ENCODE results near the gene NLRP12.

Gene NLRP12

DNA sequence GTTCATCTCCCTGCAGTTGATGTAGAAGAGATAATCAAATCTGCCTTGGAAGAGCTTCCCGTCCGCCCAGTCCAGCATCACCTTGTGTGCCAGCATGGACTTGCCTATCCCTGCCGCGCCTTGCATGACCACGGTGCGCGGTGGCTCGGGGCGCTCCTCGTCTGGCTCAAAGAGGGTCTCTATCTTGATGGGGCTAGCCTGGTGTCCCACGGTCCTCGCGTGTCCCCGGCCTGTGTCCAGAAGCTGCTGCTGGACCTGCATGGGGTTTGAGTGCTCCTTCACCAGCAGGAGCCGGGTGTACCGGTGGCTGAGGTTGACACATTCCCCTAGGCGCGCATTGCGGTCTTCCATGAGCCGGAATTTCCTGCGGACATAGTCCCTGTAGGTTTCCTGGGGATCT is 13.2 kb downstream of the NLRP12 start (continued):
- TF ChIP-seq, protein P1, sequence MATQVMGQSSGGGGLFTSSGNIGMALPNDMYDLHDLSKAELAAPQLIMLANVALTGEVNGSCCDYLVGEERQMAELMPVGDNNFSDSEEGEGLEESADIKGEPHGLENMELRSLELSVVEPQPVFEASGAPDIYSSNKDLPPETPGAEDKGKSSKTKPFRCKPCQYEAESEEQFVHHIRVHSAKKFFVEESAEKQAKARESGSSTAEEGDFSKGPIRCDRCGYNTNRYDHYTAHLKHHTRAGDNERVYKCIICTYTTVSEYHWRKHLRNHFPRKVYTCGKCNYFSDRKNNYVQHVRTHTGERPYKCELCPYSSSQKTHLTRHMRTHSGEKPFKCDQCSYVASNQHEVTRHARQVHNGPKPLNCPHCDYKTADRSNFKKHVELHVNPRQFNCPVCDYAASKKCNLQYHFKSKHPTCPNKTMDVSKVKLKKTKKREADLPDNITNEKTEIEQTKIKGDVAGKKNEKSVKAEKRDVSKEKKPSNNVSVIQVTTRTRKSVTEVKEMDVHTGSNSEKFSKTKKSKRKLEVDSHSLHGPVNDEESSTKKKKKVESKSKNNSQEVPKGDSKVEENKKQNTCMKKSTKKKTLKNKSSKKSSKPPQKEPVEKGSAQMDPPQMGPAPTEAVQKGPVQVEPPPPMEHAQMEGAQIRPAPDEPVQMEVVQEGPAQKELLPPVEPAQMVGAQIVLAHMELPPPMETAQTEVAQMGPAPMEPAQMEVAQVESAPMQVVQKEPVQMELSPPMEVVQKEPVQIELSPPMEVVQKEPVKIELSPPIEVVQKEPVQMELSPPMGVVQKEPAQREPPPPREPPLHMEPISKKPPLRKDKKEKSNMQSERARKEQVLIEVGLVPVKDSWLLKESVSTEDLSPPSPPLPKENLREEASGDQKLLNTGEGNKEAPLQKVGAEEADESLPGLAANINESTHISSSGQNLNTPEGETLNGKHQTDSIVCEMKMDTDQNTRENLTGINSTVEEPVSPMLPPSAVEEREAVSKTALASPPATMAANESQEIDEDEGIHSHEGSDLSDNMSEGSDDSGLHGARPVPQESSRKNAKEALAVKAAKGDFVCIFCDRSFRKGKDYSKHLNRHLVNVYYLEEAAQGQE (tag by site-specific recombination; IDR thresholded peaks at IDR 0.05): no peak
- TF ChIP-seq, protein P2, sequence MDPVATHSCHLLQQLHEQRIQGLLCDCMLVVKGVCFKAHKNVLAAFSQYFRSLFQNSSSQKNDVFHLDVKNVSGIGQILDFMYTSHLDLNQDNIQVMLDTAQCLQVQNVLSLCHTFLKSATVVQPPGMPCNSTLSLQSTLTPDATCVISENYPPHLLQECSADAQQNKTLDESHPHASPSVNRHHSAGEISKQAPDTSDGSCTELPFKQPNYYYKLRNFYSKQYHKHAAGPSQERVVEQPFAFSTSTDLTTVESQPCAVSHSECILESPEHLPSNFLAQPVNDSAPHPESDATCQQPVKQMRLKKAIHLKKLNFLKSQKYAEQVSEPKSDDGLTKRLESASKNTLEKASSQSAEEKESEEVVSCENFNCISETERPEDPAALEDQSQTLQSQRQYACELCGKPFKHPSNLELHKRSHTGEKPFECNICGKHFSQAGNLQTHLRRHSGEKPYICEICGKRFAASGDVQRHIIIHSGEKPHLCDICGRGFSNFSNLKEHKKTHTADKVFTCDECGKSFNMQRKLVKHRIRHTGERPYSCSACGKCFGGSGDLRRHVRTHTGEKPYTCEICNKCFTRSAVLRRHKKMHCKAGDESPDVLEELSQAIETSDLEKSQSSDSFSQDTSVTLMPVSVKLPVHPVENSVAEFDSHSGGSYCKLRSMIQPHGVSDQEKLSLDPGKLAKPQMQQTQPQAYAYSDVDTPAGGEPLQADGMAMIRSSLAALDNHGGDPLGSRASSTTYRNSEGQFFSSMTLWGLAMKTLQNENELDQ (tag by site-specific recombination; IDR thresholded peaks at IDR 0.05; ENCODE audit: low read depth): no peak
- TF ChIP-seq, protein P3, sequence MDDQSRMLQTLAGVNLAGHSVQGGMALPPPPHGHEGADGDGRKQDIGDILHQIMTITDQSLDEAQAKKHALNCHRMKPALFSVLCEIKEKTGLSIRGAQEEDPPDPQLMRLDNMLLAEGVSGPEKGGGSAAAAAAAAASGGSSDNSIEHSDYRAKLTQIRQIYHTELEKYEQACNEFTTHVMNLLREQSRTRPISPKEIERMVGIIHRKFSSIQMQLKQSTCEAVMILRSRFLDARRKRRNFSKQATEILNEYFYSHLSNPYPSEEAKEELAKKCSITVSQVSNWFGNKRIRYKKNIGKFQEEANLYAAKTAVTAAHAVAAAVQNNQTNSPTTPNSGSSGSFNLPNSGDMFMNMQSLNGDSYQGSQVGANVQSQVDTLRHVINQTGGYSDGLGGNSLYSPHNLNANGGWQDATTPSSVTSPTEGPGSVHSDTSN (CRISPR knock-in tag; IDR thresholded peaks at IDR 0.05): no peak
- TF ChIP-seq ZNF777 (tag by site-specific recombination; IDR thresholded peaks at IDR 0.05; ENCODE audit: borderline replicate concordance): no peak
- no peak for TF ChIP-seq ZNF544 (tag by site-specific recombination; IDR thresholded peaks at IDR 0.05)
- TF ChIP-seq GLIS1 (tag by site-specific recombination; IDR thresholded peaks at IDR 0.05): no peak

DNA sequence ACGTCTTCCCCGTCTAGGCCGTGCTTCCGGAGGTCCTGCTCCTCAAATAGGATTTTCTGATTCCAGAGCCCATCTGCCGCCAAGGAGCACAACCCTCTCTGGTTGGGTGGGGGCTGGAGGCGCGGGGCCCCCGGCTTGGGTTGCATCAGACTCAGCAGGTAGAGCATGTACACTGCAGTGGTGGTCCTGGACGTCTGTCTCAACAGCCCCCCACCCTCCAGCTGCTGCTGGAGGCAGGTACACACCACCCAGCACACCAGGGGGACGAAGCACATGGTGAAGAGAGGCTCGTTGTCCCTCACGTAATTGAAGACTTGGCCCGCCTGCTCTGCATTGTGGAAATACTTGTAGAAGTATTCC is 13.9 kb downstream of the NLRP12 start:
- Histone ChIP-seq H3K9me3 (ENCODE audit: control insufficient read depth, insufficient read depth, low read depth, low read length) (no peaks in the 10 kb centered on the region), H3K4me1 (ENCODE audit: control insufficient read depth, insufficient read depth, low read length) (no peaks in the 10 kb centered on the region), H3K4me3 (ENCODE audit: low read depth, low read length) (no peak overlapping the region), H3K36me3 (ENCODE audit: control insufficient read depth in 2 of 2, insufficient read depth in 1 of 2, low read length in 2 of 2) (no peaks in the 10 kb centered on the region), H3K27ac (ENCODE audit: extremely low read depth, low read depth, low read length) (no peak overlapping the region)
- ChIA-PET POLR2A (interaction anchor here (1.8 kb wide), 1 partner anchor 220 kb away, joined by 8 read pairs; no protein-coding TSS in a partner anchor), CTCF (interaction anchor here (0.6 to 4.7 kb wide), 15 partner anchors 16 to 398 kb away, joined by 3 to 47 read pairs (median 3); no protein-coding TSS in a partner anchor)
- TF ChIP-seq ZNF843 (tag by site-specific recombination; IDR thresholded peaks at IDR 0.05) (no peak), ZNF501 (tag by site-specific recombination; IDR thresholded peaks at IDR 0.05) (no peak), ZNF426 (tag by site-specific recombination; IDR thresholded peaks at IDR 0.05) (no peak), KLF9 (tag by site-specific recombination; IDR thresholded peaks at IDR 0.05; ENCODE audit: low read depth) (no peak), ZNF544 (tag by site-specific recombination; IDR thresholded peaks at IDR 0.05) (no peak), OSR2 (tag by site-specific recombination; IDR thresholded peaks at IDR 0.05) (no peak), ZNF585B (tag by site-specific recombination; IDR thresholded peaks at IDR 0.05) (no peak), MEIS1 (CRISPR knock-in tag; IDR thresholded peaks at IDR 0.05; ENCODE audit: borderline replicate concordance) (no peak), HOXC10 (CRISPR knock-in tag; IDR thresholded peaks at IDR 0.05) (no peak), ZBTB1 (tag by site-specific recombination; IDR thresholded peaks at IDR 0.05) (no peak), ZNF37A (tag by site-specific recombination; IDR thresholded peaks at IDR 0.05) (no peak), ZNF777 (tag by site-specific recombination; IDR thresholded peaks at IDR 0.05; ENCODE audit: borderline replicate concordance) (no peak), KLF1 (tag by site-specific recombination; IDR thresholded peaks at IDR 0.05) (no peak), ZNF658 (tag by site-specific recombination; IDR thresholded peaks at IDR 0.05) (no peak)
- TF ChIP-seq, protein P4, sequence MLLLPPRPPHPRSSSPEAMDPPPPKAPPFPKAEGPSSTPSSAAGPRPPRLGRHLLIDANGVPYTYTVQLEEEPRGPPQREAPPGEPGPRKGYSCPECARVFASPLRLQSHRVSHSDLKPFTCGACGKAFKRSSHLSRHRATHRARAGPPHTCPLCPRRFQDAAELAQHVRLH (tag by site-specific recombination; IDR thresholded peaks at IDR 0.05): no peak
- TF ChIP-seq, protein P5, sequence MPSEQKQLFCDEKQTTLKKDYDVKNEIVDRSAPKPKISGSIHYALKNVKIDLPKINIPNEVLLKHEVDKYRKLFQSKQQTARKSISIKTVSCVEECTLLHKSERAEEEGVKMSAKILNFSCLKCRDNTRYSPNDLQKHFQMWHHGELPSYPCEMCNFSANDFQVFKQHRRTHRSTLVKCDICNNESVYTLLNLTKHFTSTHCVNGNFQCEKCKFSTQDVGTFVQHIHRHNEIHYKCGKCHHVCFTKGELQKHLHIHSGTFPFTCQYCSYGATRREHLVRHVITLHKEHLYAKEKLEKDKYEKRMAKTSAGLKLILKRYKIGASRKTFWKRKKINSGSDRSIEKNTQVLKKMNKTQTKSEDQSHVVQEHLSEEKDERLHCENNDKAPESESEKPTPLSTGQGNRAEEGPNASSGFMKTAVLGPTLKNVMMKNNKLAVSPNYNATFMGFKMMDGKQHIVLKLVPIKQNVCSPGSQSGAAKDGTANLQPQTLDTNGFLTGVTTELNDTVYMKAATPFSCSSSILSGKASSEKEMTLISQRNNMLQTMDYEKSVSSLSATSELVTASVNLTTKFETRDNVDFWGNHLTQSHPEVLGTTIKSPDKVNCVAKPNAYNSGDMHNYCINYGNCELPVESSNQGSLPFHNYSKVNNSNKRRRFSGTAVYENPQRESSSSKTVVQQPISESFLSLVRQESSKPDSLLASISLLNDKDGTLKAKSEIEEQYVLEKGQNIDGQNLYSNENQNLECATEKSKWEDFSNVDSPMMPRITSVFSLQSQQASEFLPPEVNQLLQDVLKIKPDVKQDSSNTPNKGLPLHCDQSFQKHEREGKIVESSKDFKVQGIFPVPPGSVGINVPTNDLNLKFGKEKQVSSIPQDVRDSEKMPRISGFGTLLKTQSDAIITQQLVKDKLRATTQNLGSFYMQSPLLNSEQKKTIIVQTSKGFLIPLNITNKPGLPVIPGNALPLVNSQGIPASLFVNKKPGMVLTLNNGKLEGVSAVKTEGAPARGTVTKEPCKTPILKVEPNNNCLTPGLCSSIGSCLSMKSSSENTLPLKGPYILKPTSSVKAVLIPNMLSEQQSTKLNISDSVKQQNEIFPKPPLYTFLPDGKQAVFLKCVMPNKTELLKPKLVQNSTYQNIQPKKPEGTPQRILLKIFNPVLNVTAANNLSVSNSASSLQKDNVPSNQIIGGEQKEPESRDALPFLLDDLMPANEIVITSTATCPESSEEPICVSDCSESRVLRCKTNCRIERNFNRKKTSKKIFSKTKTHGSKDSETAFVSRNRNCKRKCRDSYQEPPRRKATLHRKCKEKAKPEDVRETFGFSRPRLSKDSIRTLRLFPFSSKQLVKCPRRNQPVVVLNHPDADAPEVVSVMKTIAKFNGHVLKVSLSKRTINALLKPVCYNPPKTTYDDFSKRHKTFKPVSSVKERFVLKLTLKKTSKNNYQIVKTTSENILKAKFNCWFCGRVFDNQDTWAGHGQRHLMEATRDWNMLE (tag by site-specific recombination; conservative IDR thresholded peaks at IDR 0.05; ENCODE audit: low read depth): no peak
